PC-3 (cell line): ENCODE data around the gene MRPL21. TPM values are rescaled to one million over a fixed set of nuclear protein-coding genes. Genes with fewer than 3 reads are reported as not detected.

ENCODE experiments used
- ATAC-seq: fragments of 200-7000 bp; cut with Tn5 transposase; 2 replicates; pipeline ENCODE4 v1.9.1; 2020; ENCODE audit warnings: mild to moderate bottlenecking, moderate library complexity
- BruUV-seq: library from RNA; stranded (reverse); fragments of 400-500 nt; replicated peaks from 2 replicates; lab custom pipeline; 2021; lab: Mats Ljungman, UMichigan
- CTCF ChIA-PET: fragments of 300-600 bp; sonication (Branson Sonifier 250); formaldehyde crosslinking; loops from one replicate; lab custom pipeline; 2022; ENCODE audit warnings: antibody characterized with exemption; lab: Charles Lee
- POLR2A ChIA-PET: fragments of 300-600 bp; sonication (Branson Sonifier 250); formaldehyde crosslinking; loops from one replicate; lab custom pipeline; 2022; ENCODE audit warnings: antibody characterized with exemption; ENCODE audit not compliant: unreplicated experiment; lab: Charles Lee
- DNase-seq: peaks from one replicate; pipeline ENCODE4 v3.0.0-alpha.2; 2015
- H2AFZ ChIP-seq: fragments of 300-600 bp; sonication (generic); 2 replicates; pipeline ENCODE4 v1.6.0; 2016; ENCODE audit warnings: antibody characterized with exemption, low read length
- H3F3A ChIP-seq: fragments of 300-600 bp; sonication (generic); one replicate; pipeline ENCODE4 v1.6.0; 2017; ENCODE audit warnings: antibody characterized with exemption, low read length, control low read depth, mild to moderate bottlenecking; ENCODE audit not compliant: unreplicated experiment
- H3K27ac ChIP-seq: fragments of 300-600 bp; sonication (generic); 2 replicates; pipeline ENCODE4 v1.5.1; 2016; ENCODE audit warnings: mild to moderate bottlenecking, low read length
- H3K27me3 ChIP-seq: fragments of 300-600 bp; sonication (generic); 2 replicates; pipeline ENCODE4 v1.6.1; 2016; ENCODE audit warnings: low read length, mixed read lengths
- H3K36me3 ChIP-seq: fragments of 300-600 bp; sonication (generic); 2 replicates; pipeline ENCODE4 v1.6.1; 2016; ENCODE audit warnings: low read depth, mixed run types, low read length, mixed read lengths
- H3K4me1 ChIP-seq: fragments of 300-600 bp; sonication (generic); 2 replicates; pipeline ENCODE4 v1.5.1; 2016; ENCODE audit warnings: low read length; ENCODE audit not compliant: insufficient read depth
- H3K4me2 ChIP-seq: fragments of 300-600 bp; sonication (generic); 2 replicates; pipeline ENCODE4 v1.6.0; 2016; ENCODE audit warnings: low read length
- H3K4me3 ChIP-seq: fragments of 300-600 bp; sonication (generic); 2 replicates; pipeline ENCODE4 v1.5.1; 2016; ENCODE audit warnings: mild to moderate bottlenecking, low read length, mixed read lengths
- H3K79me2 ChIP-seq: fragments of 300-600 bp; sonication (generic); 2 replicates; pipeline ENCODE4 v1.6.1; 2017; ENCODE audit warnings: low read length, mixed read lengths
- H3K9ac ChIP-seq: fragments of 300-600 bp; sonication (generic); 2 replicates; pipeline ENCODE4 v1.6.0; 2016; ENCODE audit warnings: mild to moderate bottlenecking, low read length
- H3K9me2 ChIP-seq: fragments of 300-600 bp; sonication (generic); replicated peaks from 2 replicates; pipeline ENCODE4 v1.6.1; 2016; ENCODE audit warnings: mixed run types, low read length, mixed read lengths
- H3K9me3 ChIP-seq: fragments of 300-600 bp; sonication (generic); 2 replicates; pipeline ENCODE4 v1.6.1; 2016; ENCODE audit warnings: low read length, mixed read lengths
- H4K20me1 ChIP-seq: fragments of 300-600 bp; sonication (generic); 2 replicates; pipeline ENCODE4 v1.6.1; 2016; ENCODE audit warnings: low read length, mixed read lengths
- CTCF ChIP-seq: fragments of 300-600 bp; sonication (generic); conservative IDR thresholded peaks from 2 replicates; pipeline ENCODE4 v1.5.1; 2017; ENCODE audit warnings: antibody characterized with exemption, low read depth, mild to moderate bottlenecking, low read length
- EZH2 ChIP-seq: fragments of 300-600 bp; sonication (generic); IDR thresholded peaks from one replicate; pipeline ENCODE4 v1.6.1; 2017; ENCODE audit warnings: antibody characterized with exemption, mild to moderate bottlenecking, low read length; ENCODE audit not compliant: unreplicated experiment
- EZH2phosphoT487 ChIP-seq: fragments of 300-600 bp; sonication (generic); IDR thresholded peaks from 2 replicates; pipeline ENCODE4 v1.6.1; 2018; ENCODE audit warnings: mild to moderate bottlenecking, antibody characterized with exemption, low read length, borderline replicate concordance
- intact Hi-C: fragments of 100-400 bp; cut with micrococcal nuclease; formaldehyde crosslinking; loops from 2 replicates; pipeline ENCODE4 v1.9.0; 2023
- total RNA-seq: library from RNA; depleted of rRNA; stranded (reverse); fragments of >200 nt; gene quantifications from 2 replicates; pipeline ENCODE4 v1.2.3, GENCODE V29; 2014

MRPL21 gene
- total RNA-seq, 1 experiment from 2014 or later = 230 TPM

GRCh38 chr11:68934321-68934645 lies 30.7 kb upstream of the MRPL21 start:
- no peaks in the 10 kb centered on the region for H3K4me1 ChIP-seq
- H3K36me3 ChIP-seq = peaks cover 41% of the 10 kb centered on the region; the same call in 1 of the 2 replicates
- ChIA-PET CTCF (interaction anchor here (1.3 kb wide), 1 partner anchor 110 kb away, joined by 3 read pairs; no protein-coding TSS in a partner anchor), POLR2A (no interaction called here)
- no peak overlapping the region for H2AFZ ChIP-seq
- no TSS peak for BruUV-seq
- DNase-seq = no peak
- H3K9me3 ChIP-seq = no peaks in the 10 kb centered on the region
- TF ChIP-seq EZH2phosphoT487 (no peak), EZH2 (no peak), CTCF (no peak)
- H4K20me1 ChIP-seq = no peaks in the 10 kb centered on the region
- ATAC-seq = no peak
- H3K27ac ChIP-seq = no peak overlapping the region
- no peaks in the 10 kb centered on the region for H3K79me2 ChIP-seq
- no peaks in the 10 kb centered on the region for H3K9me2 ChIP-seq
- no peak overlapping the region for H3K9ac ChIP-seq
- no peaks in the 10 kb centered on the region for H3F3A ChIP-seq
- H3K27me3 ChIP-seq = no peaks in the 10 kb centered on the region
- intact Hi-C loops = no loop called here
- H3K4me3 ChIP-seq = no peak overlapping the region
- no peak overlapping the region for H3K4me2 ChIP-seq

- Histone ChIP-seq H3K36me3 (peaks cover 46% of the 10 kb centered on the region; the same call in 1 of the 2 replicates), H3K9me2 (no peaks in the 10 kb centered on the region), H3K9ac (no peak overlapping the region), H3K9me3 (no peaks in the 10 kb centered on the region), H2AFZ (no peak overlapping the region), H3F3A (no peaks in the 10 kb centered on the region), H3K27ac (no peak overlapping the region), H3K4me3 (no peak overlapping the region), H4K20me1 (no peaks in the 10 kb centered on the region), H3K79me2 (no peaks in the 10 kb centered on the region), H3K4me2 (no peak overlapping the region), H3K27me3 (no peaks in the 10 kb centered on the region), H3K4me1 (no peaks in the 10 kb centered on the region)
- no TSS peak for BruUV-seq
- no peak for ATAC-seq
- TF ChIP-seq EZH2 (no peak), CTCF (no peak), EZH2phosphoT487 (no peak)
- intact Hi-C loops = no loop called here
- no peak for DNase-seq
- ChIA-PET CTCF (interaction anchor here (1.3 kb wide), 1 partner anchor 110 kb away, joined by 3 read pairs; no protein-coding TSS in a partner anchor), POLR2A (no interaction called here)
Observed at GRCh38 chr11:68933605-68934320, 30.1 kb upstream of the MRPL21 start.
